ENCODE data around the gene CSNK2A2.

DNA sequence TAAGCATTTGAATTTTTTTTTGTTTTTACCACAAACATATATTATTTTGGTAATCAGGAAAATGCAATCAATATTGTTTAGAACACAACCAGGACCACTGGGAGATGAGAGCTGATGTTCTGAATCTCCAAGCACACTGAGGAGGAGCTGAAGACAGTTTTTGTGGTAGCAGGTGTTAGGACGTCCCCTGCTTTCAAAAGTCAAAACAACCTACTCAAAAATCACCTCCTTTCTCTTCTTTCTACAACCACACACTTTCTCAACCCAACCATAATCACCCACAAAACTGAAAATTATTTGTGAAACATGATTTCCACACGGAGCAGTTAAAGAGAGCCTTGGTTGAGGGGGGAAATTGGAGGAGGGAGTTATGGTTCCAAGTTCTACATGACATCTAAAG, 42.1 kb downstream of the CSNK2A2 start:
- TF ChIP-seq, protein P1, sequence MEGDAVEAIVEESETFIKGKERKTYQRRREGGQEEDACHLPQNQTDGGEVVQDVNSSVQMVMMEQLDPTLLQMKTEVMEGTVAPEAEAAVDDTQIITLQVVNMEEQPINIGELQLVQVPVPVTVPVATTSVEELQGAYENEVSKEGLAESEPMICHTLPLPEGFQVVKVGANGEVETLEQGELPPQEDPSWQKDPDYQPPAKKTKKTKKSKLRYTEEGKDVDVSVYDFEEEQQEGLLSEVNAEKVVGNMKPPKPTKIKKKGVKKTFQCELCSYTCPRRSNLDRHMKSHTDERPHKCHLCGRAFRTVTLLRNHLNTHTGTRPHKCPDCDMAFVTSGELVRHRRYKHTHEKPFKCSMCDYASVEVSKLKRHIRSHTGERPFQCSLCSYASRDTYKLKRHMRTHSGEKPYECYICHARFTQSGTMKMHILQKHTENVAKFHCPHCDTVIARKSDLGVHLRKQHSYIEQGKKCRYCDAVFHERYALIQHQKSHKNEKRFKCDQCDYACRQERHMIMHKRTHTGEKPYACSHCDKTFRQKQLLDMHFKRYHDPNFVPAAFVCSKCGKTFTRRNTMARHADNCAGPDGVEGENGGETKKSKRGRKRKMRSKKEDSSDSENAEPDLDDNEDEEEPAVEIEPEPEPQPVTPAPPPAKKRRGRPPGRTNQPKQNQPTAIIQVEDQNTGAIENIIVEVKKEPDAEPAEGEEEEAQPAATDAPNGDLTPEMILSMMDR (IDR thresholded peaks at IDR 0.05), result no peak
- TF ChIP-seq POLR2A (IDR thresholded peaks at IDR 0.05) (no peak), POLR2AphosphoS5 (IDR thresholded peaks at IDR 0.05) (no peak)

Data from prostate gland (tissue), 2 donors.